M059J (cell line): ENCODE data around the gene CACNB4. TPM values are rescaled to one million over a fixed set of nuclear protein-coding genes. Genes with fewer than 3 reads are reported as not detected.
A peak's percentile ranks its signal among the peaks of the same experiment; 100 is the strongest.

Experiments used
- DNase-seq: peaks from one replicate; pipeline ENCODE4 v3.0.0-alpha.2; 2012; ENCODE audit warnings: low read depth
- total RNA-seq: library from RNA; depleted of rRNA; stranded (reverse); fragments of >200 nt; shearing (Covaris generic); gene quantifications from 2 replicates; pipeline ENCODE4 v1.2.3, GENCODE V29; 2014

The CACNB4 gene
- total RNA-seq, 1 experiment from 2014 or later: not detected

GRCh38 chr2:151857650-151858049 lies 241.2 kb downstream of the CACNB4 start:
- DNase-seq: peak; percentile 36

- no peak for DNase-seq
Measured at GRCh38 chr2:151855111-151855510, 243.7 kb downstream of the CACNB4 start.

DNA sequence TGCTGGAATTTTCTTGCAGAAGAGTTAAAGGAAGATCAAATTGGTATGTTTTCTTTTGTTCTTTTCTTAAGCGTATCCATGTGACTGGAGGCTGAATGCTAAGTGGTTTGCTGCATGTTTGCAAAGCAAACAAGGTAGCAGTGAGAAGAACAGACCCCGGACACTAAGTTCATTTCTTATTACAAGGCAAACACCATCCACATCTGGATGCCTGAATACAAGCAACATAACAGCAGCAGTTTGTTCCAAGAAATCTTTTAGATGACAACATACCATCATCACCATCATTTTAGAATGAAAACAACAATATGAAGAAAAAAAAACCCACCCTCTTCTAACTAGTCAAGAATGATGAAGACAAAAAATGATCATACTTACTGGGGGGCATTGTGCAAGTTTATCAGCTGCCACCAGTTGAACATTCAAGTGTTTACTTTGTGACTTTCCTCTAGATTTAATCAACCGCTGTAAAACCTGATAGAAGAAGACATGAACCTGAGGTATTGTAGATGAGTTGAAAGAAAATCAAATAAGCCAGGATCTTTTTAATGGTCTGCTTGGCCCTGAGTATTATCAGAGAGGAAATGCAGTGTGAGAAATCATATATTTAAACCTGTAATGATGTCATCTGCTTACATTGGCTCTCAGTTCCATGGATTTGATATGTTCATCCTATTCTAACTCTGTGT lies 245.6 kb downstream of the CACNB4 start:
- DNase-seq: no peak

- DNase-seq: peak; percentile 27
Measured at GRCh38 chr2:151852260-151853069, 246.4 kb downstream of the CACNB4 start.

- peak; percentile 72 for DNase-seq
Measured at GRCh38 chr2:151851761-151852160, 247.1 kb downstream of the CACNB4 start.

- DNase-seq: peak; percentile 39
Measured at GRCh38 chr2:151849413-151850010, 249.3 kb downstream of the CACNB4 start.

GRCh38 chr2:151845884-151846283 lies 253.0 kb downstream of the CACNB4 start:
- no peak for DNase-seq

DNA sequence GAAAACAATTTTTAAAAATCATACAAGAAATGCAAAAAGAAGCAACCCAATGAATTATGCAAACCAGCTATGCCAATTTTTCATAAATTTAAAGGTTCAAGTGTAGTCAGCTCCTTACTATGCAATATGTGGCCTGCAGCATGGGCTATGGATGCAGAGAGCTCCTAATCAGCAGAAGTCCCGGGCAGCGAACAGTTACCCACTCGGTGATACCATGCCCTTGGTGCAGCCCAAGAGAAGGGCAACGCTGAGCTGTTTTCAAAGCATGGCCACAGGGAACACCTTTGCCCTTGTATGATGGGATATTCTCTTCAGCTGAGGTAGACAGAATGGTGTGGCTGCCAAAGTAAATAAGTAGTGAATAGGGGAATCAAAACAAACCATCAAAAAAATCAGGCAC lies 253.4 kb downstream of the CACNB4 start:
- DNase-seq: no peak

GRCh38 chr2:151844211-151844896 lies 254.5 kb downstream of the CACNB4 start:
- DNase-seq: no peak

GRCh38 chr2:151843691-151844061 lies 255.2 kb downstream of the CACNB4 start:
- DNase-seq: no peak

GRCh38 chr2:151842830-151843690 lies 255.8 kb downstream of the CACNB4 start:
- DNase-seq: no peak

DNA sequence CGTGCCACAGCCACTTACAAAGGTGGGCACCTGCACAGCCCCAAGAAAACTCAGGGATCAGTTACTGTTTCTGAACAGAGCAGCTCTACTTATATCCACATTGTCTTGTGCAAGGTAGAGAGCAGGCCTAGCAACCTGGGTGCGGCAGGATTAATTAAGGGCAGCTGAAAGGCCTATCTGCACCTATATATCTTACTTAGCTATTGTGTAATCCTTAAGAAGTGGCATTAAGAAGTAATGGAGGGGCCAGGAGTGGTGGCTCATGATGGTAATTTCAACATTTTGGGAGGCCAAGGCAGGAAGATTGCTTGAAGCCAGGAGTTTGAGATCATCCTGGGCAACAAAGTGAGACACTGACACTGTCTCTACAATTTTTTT lies 257.8 kb downstream of the CACNB4 start:
- no peak for DNase-seq

DNA sequence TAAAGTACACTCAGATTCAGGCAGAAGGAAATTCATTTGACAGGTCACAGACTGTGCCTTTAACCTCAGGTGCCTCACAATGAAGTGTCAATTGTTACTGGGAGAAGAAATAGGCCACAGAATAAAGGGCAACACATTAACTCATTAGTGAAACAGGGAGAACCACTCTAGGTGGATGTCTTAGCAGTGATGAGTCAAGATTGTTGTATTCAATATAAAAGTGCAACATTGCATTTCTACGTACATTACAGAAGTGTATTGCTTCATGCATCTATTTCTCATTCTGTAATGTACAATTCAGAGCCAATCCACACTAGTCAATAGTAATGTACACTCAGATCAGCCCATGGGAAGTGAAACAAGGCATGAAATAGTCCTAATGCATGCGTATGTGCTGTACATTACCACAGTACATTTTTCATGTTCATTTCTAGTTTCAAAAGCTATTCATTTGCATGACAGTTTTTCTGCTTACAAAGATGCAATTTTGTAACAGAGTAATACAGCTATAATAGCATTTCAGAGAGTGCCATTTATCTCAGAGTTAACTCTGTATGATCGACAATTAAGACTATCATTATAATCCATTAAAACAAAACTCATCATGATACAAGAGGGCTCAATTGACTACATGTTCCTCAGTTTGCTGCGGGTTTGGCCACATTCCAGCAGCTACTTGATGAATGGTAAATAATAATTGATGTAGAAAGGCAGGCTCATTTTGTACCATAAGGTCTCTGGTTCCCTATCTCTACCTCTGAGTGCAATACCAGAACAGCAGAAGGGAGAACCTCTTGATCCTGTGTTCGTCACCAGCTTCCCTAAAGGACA lies 258.4 kb downstream of the CACNB4 start:
- no peak for DNase-seq

DNA sequence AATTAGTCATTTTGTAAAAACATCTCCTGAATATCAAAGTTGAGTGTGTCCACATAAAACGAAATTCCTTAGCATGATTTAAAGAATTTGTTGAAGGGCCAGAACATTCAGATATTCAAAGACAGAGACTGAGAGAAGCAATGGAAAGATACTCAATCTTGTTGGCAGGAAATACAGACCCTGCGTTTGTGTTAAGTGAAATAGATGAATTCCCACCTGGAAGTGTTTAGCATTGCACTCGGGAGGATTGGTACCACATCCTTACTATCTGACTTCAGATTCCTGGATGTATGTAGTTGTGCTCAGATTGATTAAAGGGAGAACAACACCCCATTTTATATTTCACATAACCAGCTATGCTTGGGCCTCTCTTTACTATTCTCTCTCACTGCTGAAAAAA lies 260.9 kb downstream of the CACNB4 start:
- no peak for DNase-seq

GRCh38 chr2:151833984-151834383 lies 264.9 kb downstream of the CACNB4 start:
- no peak for DNase-seq

GRCh38 chr2:151830961-151831360 lies 267.9 kb downstream of the CACNB4 start:
- DNase-seq: no peak

- no peak for DNase-seq
Measured at GRCh38 chr2:151828890-151829324, 269.9 kb downstream of the CACNB4 start.

DNA sequence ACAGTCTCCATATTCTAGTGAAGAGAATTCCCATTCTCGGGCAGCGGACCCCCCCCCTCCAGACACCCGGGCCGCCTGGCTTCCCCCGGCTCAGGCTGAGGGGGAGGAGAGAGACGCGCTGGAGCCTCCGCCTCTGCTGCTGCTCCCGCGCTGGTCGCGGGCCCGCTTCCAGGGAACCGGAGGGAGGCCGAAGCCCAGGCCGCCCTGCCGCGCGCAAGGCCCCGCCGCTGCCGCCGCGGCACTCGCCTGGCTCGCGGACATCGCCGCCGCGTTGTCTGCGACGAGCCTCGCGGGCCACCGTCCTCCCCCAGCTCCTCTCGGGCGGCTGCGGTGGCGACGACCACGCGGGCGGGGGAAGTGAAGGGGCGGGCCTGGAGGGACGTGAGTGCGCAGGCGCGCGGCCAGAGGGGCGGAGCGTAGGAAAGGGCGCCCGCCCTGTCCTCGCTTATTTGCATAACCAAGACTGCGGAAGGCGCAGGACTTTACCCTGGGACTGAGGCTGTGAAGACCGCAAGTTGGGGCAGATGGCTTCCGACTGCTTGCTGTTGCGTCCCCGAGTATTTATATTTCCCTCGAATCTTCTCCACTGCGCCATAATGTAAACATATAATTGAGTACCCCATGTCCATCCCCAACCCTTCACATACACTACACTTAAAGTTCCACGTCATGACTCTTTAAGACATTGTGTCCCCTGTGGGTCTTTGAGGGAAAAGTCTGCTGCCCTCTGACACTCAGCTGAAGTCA lies 270.5 kb downstream of the CACNB4 start, which contains the start of gene ARL5A:
TSS of gene ARL5A (minus strand) at position 279 of the 747 bp plus-strand sequence. CDS start at position 34, 245 bp downstream.
- DNase-seq: peak; percentile 88

- DNase-seq: peak; percentile 38
Measured at GRCh38 chr2:151827564-151828142, 271.2 kb downstream of the CACNB4 start.
